Transverse colon (tissue), 3 donors: Measurements from ENCODE around the gene SPATA6.

Experiments used
- CTCF ChIP-seq, 5 experiments: fragments of 200-600 bp in 3 of 5; fragments of 450-650 bp in 2 of 5; sonication (generic) in 3 of 5; IDR thresholded peaks; 1 replicate in 2 of 5; 2 replicates in 3 of 5; pipeline ENCODE4 v1.5.1; 2016 to 2017; ENCODE audit warnings: antibody characterized with exemption in 5 of 5, inconsistent platforms in 3 of 5, mild to moderate bottlenecking in 2 of 5, moderate library complexity in 1 of 5
- EP300 ChIP-seq: sonication (generic); formaldehyde crosslinking; IDR thresholded peaks from one replicate; pipeline ENCODE4 v1.6.1; 2017; ENCODE audit warnings: antibody characterized with exemption, low read depth
- POLR2A ChIP-seq: fragments of 450-650 bp; IDR thresholded peaks from one replicate; pipeline ENCODE4 v1.6.1; 2016; ENCODE audit warnings: antibody characterized with exemption, mild to moderate bottlenecking, moderate library complexity

- no peak for TF ChIP-seq POLR2A
- TF ChIP-seq CTCF (IDR thresholded peaks at IDR 0.05): no peak
- TF ChIP-seq EP300: no peak
These were observed 16.7 kb upstream of the SPATA6 start for GRCh38 chr1:48488721-48489120.
